Skeletal muscle satellite cell (primary cell): ENCODE results near the gene PPM1H.
"Not testable (repeated sequence)": the region's sequence is repeated elsewhere in the genome, so short reads cannot be mapped to it uniquely, and the experiment has no call there.

Experiments used
- H3K27me3 ChIP-seq: 2 replicates; pipeline ENCODE4 v1.7.0; 2013; ENCODE audit warnings: low read length; ENCODE audit not compliant: control insufficient read depth, insufficient read depth
- H3K36me3 ChIP-seq: 2 replicates; pipeline ENCODE4 v1.7.0; 2013; ENCODE audit warnings: mild to moderate bottlenecking, control low read depth, low read length; ENCODE audit not compliant: insufficient read depth
- H3K4me1 ChIP-seq: 2 replicates; pipeline ENCODE4 v1.7.0; 2013; ENCODE audit warnings: low read length; ENCODE audit not compliant: control insufficient read depth, insufficient read depth
- H3K4me2 ChIP-seq: 2 replicates; pipeline ENCODE4 v1.7.0; 2013; ENCODE audit warnings: mild to moderate bottlenecking, low read length
- H3K4me3 ChIP-seq: 2 replicates; pipeline ENCODE4 v1.7.0; 2013; ENCODE audit warnings: low read length
- H3K9ac ChIP-seq: 2 replicates; pipeline ENCODE4 v1.7.0; 2013; ENCODE audit warnings: mild to moderate bottlenecking, low read depth, low read length, moderate library complexity
- H3K9me3 ChIP-seq: replicated peaks from 2 replicates; pipeline ENCODE4 v1.7.0; 2013; ENCODE audit warnings: mild to moderate bottlenecking, control low read depth, low read length

The PPM1H gene

DNA sequence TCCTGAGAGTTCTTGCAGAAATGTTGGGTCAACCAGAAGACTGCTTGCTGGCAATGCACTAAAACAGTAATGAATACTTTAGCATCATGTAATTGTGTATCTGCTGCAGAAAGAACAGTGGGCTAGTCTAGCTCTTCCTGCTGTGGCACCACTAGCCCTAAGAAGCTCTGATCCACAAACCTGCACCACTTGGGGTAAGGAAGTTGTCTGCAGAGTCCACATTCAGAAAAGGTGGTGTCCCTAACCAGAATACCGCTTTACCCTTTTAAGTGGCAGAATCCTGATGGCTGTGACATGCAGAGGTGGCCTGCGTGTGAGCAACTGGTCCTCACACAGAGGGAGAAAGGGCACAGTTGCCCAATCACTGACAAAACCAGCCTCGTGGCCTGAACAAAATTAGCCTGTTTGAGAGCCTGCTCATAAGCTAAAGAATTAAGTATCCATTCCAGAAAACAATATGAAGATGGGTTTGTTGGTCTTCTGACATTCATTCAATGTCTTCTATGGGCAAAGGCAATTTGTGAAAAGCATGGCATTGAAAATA is 165.8 kb downstream of the PPM1H start:
- Histone ChIP-seq H3K4me1 (peaks cover 17% of the 10 kb centered on the region), H3K9me3 (no peaks in the 10 kb centered on the region), H3K27me3 (no peaks in the 10 kb centered on the region), H3K4me2 (no peak overlapping the region), H3K36me3 (no peaks in the 10 kb centered on the region), H3K4me3 (no peak overlapping the region), H3K9ac (no peak overlapping the region)

GRCh38 chr12:62767946-62768345 is 167.0 kb downstream of the PPM1H start:
- H3K9ac ChIP-seq, result no peak overlapping the region
- H3K27me3 ChIP-seq, result no peaks in the 10 kb centered on the region
- H3K4me3 ChIP-seq, result no peak overlapping the region
- no peaks in the 10 kb centered on the region for H3K9me3 ChIP-seq
- H3K4me1 ChIP-seq, result peaks cover 17% of the 10 kb centered on the region
- no peak overlapping the region for H3K4me2 ChIP-seq
- no peaks in the 10 kb centered on the region for H3K36me3 ChIP-seq

DNA sequence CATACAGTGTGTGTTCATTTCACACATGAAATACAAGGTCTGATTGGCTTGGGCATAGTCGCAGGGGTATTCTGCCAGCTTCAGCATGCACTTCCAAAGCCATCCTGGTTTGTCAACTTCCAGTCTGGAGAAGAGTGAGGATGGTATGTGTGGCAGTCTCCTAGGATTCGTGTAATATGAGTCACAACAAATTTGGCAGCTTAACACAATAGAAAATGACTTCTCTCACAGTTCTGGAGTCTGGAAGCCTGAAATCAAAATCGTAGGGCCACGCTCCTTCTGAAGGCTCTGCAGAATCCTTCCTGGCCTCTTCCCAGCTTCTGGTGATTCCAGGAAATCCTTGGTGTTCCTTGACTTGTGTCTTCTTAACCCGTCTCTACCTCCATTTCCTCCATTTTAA is 167.5 kb downstream of the PPM1H start:
- Histone ChIP-seq H3K9ac (no peak overlapping the region), H3K4me3 (no peak overlapping the region), H3K4me2 (no peak overlapping the region), H3K27me3 (no peaks in the 10 kb centered on the region), H3K4me1 (peaks cover 17% of the 10 kb centered on the region), H3K9me3 (no peaks in the 10 kb centered on the region), H3K36me3 (no peaks in the 10 kb centered on the region)

DNA sequence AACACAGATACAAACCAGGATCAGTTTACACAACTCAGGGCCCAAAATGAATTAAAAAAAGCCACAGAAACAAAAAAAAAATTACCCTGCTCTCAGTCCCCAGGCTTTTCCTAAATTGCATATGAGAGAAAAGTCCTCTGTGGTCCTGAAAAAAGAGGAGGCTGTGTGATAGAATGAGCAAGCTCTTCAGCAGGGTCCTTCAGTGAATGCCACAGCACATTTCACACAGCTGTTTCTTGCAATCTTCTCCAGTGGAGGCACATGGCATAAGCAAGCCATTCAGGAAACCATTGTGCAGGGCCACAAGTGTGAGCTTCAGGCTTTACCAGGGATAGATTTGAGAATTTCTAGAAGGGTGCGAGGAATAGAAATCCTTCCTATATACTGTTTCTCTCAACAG is 168.5 kb downstream of the PPM1H start:
- no peaks in the 10 kb centered on the region for H3K36me3 ChIP-seq
- H3K9ac ChIP-seq, result no peak overlapping the region
- H3K4me3 ChIP-seq, result no peak overlapping the region
- H3K4me2 ChIP-seq, result no peak overlapping the region
- H3K27me3 ChIP-seq, result no peaks in the 10 kb centered on the region
- H3K9me3 ChIP-seq, result no peaks in the 10 kb centered on the region
- H3K4me1 ChIP-seq, result peaks cover 22% of the 10 kb centered on the region

GRCh38 chr12:62763861-62764645 is 170.9 kb downstream of the PPM1H start:
- Histone ChIP-seq H3K4me2 (no peak overlapping the region), H3K4me1 (peaks cover 28% of the 10 kb centered on the region), H3K9ac (no peak overlapping the region), H3K4me3 (no peak overlapping the region), H3K9me3 (no peaks in the 10 kb centered on the region), H3K27me3 (no peaks in the 10 kb centered on the region), H3K36me3 (no peaks in the 10 kb centered on the region)

DNA sequence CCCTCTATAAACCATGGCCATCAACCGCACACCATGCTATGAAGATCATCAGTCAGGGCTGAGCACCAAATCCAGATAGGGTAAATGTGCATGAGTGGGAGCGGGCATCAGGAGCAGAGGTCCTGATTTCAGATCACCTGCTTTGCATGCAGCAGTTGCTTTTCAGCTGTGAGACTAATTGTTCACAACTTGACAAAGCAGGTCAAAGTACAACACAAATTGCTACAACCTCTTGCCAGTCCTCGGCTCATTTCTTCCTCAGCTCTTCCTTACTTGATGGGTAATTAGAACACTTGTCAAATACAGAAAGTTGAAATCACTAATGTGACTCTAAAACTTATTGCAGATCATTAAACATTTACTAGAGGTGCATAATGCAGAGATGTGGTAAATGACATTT is 171.6 kb downstream of the PPM1H start:
- no peaks in the 10 kb centered on the region for H3K27me3 ChIP-seq

GRCh38 chr12:62762645-62763044 is 172.3 kb downstream of the PPM1H start:
- Histone ChIP-seq H3K4me1 (peaks cover 24% of the 10 kb centered on the region), H3K27me3 (no peaks in the 10 kb centered on the region), H3K9ac (no peak overlapping the region), H3K4me2 (no peak overlapping the region), H3K36me3 (no peaks in the 10 kb centered on the region), H3K9me3 (no peaks in the 10 kb centered on the region), H3K4me3 (no peak overlapping the region)

More for the DNA sequence above, 171.6 kb downstream of the PPM1H start:
- peaks cover 28% of the 10 kb centered on the region for H3K4me1 ChIP-seq
- no peak overlapping the region for H3K4me2 ChIP-seq
- H3K4me3 ChIP-seq, result no peak overlapping the region
- no peaks in the 10 kb centered on the region for H3K9me3 ChIP-seq
- H3K36me3 ChIP-seq, result no peaks in the 10 kb centered on the region
- H3K9ac ChIP-seq, result no peak overlapping the region

GRCh38 chr12:62761658-62762057 is 173.3 kb downstream of the PPM1H start:
- Histone ChIP-seq H3K9ac (no peak overlapping the region), H3K27me3 (no peaks in the 10 kb centered on the region), H3K4me2 (no peak overlapping the region), H3K4me3 (no peak overlapping the region), H3K9me3 (no peaks in the 10 kb centered on the region), H3K4me1 (peaks cover 15% of the 10 kb centered on the region), H3K36me3 (no peaks in the 10 kb centered on the region)

GRCh38 chr12:62760779-62761178 is 174.2 kb downstream of the PPM1H start:
- Histone ChIP-seq H3K4me2 (no peak overlapping the region), H3K9ac (no peak overlapping the region), H3K4me1 (peaks cover 15% of the 10 kb centered on the region)

GRCh38 chr12:62760341-62760740 is 174.6 kb downstream of the PPM1H start:
- not testable (repeated sequence) for H3K9me3 ChIP-seq, H3K9ac ChIP-seq, H3K27me3 ChIP-seq, H3K4me2 ChIP-seq, H3K36me3 ChIP-seq, H3K4me3 ChIP-seq
- H3K4me1 ChIP-seq, result peaks cover 15% of the 10 kb centered on the region

More at GRCh38 chr12:62760779-62761178, 174.2 kb downstream of the PPM1H start:
- Histone ChIP-seq H3K9me3 (no peaks in the 10 kb centered on the region), H3K4me3 (no peak overlapping the region), H3K36me3 (no peaks in the 10 kb centered on the region), H3K27me3 (no peaks in the 10 kb centered on the region)

DNA sequence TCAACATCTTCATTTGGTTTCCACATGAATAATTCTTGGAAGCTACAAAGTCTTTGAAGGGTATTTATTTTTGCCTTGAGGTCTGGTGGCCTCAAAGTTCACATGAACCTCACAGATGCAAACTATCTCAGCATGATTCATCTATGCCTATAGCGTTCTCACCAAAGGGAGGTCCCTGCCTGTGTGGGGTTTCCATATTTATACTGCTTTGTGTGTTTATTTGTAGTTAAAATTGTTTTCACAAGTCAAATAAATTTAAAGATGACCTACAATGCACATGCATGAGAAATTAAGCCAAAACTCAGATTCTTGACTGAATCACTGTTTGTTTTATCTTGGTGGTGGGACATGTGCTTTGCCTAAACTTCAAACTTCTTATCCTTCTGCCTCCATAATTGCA is 176.7 kb downstream of the PPM1H start:
- Histone ChIP-seq H3K9ac (no peak overlapping the region), H3K27me3 (no peaks in the 10 kb centered on the region), H3K4me2 (no peak overlapping the region), H3K36me3 (no peaks in the 10 kb centered on the region), H3K4me3 (no peak overlapping the region), H3K9me3 (no peaks in the 10 kb centered on the region), H3K4me1 (peaks cover 15% of the 10 kb centered on the region)

DNA sequence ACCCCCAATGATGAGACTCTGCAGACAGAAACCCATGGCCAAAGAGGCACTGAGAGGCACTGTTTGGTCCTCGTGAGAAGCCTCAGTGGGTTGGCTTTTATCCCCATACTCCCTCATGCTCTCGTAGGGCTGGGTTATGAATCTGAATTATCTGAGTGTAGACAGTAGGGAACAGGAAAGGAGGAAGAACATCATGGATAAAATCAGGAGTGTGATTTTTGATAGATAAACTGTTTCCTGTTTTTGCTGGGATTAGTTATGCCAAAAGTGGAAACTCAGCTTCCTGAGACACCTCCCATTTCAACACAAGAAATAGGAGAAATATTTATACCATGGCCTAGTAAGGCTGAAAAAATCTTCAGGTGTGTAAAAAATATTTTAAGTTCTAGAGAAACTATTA is 177.9 kb downstream of the PPM1H start:
- no peak overlapping the region for H3K4me3 ChIP-seq
- no peaks in the 10 kb centered on the region for H3K36me3 ChIP-seq
- no peaks in the 10 kb centered on the region for H3K9me3 ChIP-seq
- H3K4me1 ChIP-seq, result peaks cover 13% of the 10 kb centered on the region
- H3K9ac ChIP-seq, result no peak overlapping the region
- H3K4me2 ChIP-seq, result no peak overlapping the region
- no peaks in the 10 kb centered on the region for H3K27me3 ChIP-seq
